ENCODE data around the gene KLHL21. TPM values are rescaled to one million over a fixed set of nuclear protein-coding genes. Genes with fewer than 3 reads are reported as not detected.
"Not testable (repeated sequence)": the region's sequence is repeated elsewhere in the genome, so short reads cannot be mapped to it uniquely, and the experiment has no call there.

The KLHL21 gene
- total RNA-seq, 2 experiments from 2014 or later = 12.4 to 15.7 TPM

DNA sequence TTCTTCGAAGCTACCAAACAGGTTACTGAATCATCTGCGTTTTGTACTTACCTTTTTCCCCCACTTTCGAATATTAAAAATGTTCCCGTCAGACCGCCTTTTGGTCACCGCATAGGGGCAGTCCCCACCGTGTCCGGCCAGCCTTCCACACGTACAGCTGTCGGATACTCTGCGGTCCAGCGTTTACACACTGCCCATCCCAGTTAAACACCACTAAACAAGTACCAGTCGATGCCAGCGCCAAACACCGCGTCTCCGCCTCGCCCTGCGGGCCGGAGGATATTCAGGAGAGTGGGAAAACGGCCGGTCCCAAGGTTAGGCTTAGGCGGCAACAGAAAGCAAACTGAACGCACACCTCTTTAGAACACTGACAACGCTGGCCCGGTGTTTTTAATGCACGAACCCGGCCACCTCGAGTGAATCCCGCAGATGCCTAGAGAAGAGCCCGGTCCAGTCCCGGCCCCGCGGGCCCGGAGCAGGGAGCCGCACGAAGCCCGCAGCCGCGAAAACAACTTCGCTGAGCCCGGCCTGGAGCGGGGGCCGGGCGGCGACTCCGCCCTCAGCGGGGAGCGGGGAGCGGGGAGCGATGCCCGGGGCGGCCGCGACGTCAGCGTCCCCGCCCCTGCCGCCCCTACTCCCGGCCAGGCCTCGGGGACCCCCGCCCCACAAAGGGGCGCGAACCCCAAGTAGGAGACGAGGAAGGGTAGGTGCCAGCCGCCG, 10.1 kb upstream of the KLHL21 start:
- Mint-ChIP-seq H3K27me3 (no peaks in the 10 kb centered on the region), H3K9me3 (ENCODE audit: low read depth) (no peaks in the 10 kb centered on the region), H3K36me3 (ENCODE audit: low read depth) (peaks cover 5% of the 10 kb centered on the region), H3K27ac (peak overlapping the region; percentile 87), H3K4me1 (peaks cover 20% of the 10 kb centered on the region), H3K4me3 (peak overlapping the region; percentile 80)
- intact Hi-C loops (cut with DNase I, micrococcal nuclease) = loop anchor here (1.0 kb wide), 9 partner anchors 10 to 414 kb away; partner anchors contain the start of genes CAMTA1 (in 1 of the 2), DNAJC11 (in 1 of the 2), NOL9 (in 1 of the 2) and RPL22 (in 1 of the 2)
- peak; percentile 40 for ATAC-seq
- DNase-seq = no peak
- ChIA-PET POLR2A (interaction anchor here (0.8 to 1.2 kb wide), 4 partner anchors 9 to 12 kb away, joined by 3 to 6 read pairs (median 4); partner anchors contain the start of gene KLHL21), CTCF (interaction anchor here (1.7 kb wide), 1 partner anchor 9 kb away, joined by 11 read pairs; no protein-coding TSS in a partner anchor)

DNA sequence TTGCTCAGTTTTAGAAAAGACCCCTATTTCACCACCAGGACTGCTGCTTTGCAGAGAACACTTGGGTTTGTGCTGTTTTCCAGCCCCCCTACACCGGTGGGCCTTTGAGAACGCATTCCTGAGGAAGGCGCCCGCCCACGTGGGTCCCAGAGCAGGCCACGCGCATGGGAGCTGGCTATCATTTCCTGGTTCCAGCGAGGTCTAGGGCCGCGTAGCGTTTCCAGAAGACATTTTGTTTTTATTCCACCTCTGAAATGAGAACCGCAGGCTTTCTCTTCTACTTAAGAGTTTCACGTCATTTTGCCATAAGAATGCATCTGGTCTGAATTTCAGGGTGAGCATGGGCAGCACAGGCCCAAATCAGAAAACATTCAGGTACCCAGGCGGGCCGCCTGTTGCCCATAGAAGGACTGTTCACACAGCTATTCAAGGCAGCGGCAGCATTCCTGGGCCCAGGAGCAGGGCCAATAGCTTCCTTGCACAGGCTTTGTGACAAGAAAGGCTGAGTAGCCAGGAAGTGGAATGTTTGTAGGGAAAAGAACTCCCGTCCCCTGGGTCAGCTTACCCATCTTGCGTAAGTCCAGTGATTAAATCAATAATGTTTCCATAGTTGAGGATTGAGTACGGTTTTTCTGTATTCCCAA, 1.4 kb upstream of the KLHL21 start:
- H3K36me3 Mint-ChIP-seq (ENCODE audit: low read depth) = peaks cover 14% of the 10 kb centered on the region
- peak overlapping the region; percentile 95 for H3K27ac Mint-ChIP-seq
- peak overlapping the region; percentile 70 for H3K4me3 Mint-ChIP-seq
- intact Hi-C loops (cut with DNase I, micrococcal nuclease) = loop anchor here (1.0 to 10.0 kb wide), 12 partner anchors 9 to 1361 kb away; partner anchors contain the start of genes ACOT7 (in 1 of the 2), CAMTA1 (in 1 of the 2), ICMT (in 1 of the 2) and NOL9 (in 1 of the 2)
- H3K27me3 Mint-ChIP-seq = no peaks in the 10 kb centered on the region
- CTCF ChIA-PET = interaction anchor here (0.7 to 1.4 kb wide), 4 partner anchors 8 to 115 kb away, joined by 3 to 11 read pairs (median 4); no protein-coding TSS in a partner anchor
- ATAC-seq (no peak), DNase-seq (peak; percentile 48)
- POLR2A ChIA-PET = interaction anchor here (0.6 to 1.2 kb wide), 4 partner anchors 8 to 21 kb away, joined by 3 to 6 read pairs (median 4); partner anchors contain the start of gene THAP3
- H3K4me1 Mint-ChIP-seq = peaks cover 21% of the 10 kb centered on the region
- H3K9me3 Mint-ChIP-seq (ENCODE audit: low read depth) = no peaks in the 10 kb centered on the region

DNA sequence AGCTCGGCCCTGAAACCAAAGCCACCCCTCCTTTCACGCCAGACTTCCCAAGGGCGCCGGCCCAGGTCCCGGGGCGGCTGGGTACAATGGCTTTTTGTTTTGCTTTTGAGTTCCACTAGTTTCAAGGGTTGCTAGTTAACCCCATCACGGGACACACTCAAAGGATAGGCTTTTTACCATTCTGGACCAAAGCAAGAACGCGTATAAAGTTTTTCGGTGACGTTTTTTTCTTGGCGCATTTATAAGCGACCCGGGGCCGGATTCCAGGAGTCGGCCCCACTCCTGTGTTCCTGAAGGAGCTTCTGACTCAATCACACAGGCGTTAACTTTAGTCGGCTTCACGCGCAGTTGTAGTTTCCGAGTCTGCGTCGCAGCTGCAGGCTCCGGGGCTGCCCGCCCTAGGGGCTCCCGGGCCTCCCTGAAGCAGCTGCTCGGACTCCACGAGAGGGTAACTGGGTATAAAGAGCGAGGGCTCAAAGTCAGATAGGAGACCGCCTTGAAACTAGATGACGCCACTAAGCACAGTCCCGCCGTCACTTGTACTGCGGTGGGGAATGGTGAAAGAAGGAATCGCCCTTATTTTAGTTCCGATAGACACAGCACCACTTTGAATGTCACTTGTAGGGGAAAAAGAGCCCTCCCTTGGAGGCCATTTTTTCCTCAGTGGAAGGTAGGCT, 707 bp upstream of the KLHL21 start:
- Mint-ChIP-seq H3K4me3 (peak overlapping the region; percentile 70), H3K27ac (peak overlapping the region; percentile 95), H3K36me3 (ENCODE audit: low read depth) (peaks cover 14% of the 10 kb centered on the region), H3K4me1 (peaks cover 27% of the 10 kb centered on the region), H3K27me3 (no peaks in the 10 kb centered on the region), H3K9me3 (ENCODE audit: low read depth) (no peaks in the 10 kb centered on the region)
- intact Hi-C loops (cut with DNase I, micrococcal nuclease) = loop anchor here (1.0 to 10.0 kb wide), 12 partner anchors 10 to 1361 kb away; partner anchors contain the start of genes ACOT7 (in 1 of the 2), CAMTA1 (in 1 of the 2), ICMT (in 1 of the 2) and NOL9 (in 1 of the 2)
- peak; percentile 73 for DNase-seq
- peak; percentile 21 for ATAC-seq
- POLR2A ChIA-PET = interaction anchor here (0.6 to 1.2 kb wide), 4 partner anchors 9 to 21 kb away, joined by 3 to 6 read pairs (median 4); partner anchors contain the start of gene THAP3
- CTCF ChIA-PET = interaction anchor here (1.2 to 1.4 kb wide), 2 partner anchors 9 to 13 kb away, joined by 3 to 11 read pairs; no protein-coding TSS in a partner anchor

DNA sequence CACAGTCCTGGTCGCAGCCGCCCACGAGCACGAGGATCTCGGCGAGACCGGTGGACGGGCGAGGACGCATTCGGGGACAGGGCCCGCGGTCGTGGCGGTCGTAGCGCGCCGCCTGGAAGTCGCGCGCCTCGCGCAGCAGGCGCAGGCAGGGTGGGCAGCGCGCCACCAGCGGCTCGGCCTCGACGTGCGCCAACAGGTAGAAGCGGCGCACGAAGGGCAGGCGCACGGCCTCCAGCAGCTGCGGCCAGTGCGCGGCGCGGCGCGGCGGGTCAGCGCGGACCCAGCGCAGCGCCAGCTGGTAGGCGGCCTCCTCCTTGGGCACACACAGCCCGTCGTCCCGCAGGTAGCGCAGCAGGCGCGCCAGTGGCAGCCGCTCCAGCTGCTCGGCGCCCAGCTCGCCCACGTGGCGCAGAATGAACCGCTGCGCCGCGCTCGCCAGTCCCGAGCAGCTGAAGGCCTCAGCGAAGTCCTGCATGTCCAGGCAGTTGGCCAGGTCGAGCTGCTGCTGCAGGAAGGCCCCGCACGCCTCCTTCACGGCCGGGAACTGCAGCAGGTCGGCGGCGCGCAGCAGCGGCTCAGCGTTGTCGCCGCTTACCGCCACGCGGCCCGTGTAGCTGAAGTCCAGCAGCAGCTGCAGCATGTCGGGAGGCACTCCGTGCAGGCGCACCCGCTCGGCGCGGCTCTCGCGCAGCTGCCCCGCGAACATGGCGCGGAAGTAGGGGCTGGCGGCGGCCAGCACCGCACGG, 573 bp downstream of the KLHL21 start:
- H3K4me1 Mint-ChIP-seq = peaks cover 35% of the 10 kb centered on the region
- no peaks in the 10 kb centered on the region for H3K27me3 Mint-ChIP-seq
- ATAC-seq = peak; percentile 25
- peak; percentile 60 for DNase-seq
- intact Hi-C loops (cut with DNase I, micrococcal nuclease) = loop anchor here (1.0 to 10.0 kb wide), 16 partner anchors 11 to 1363 kb away; partner anchors contain the start of genes CAMTA1 (in 2 of the 2), NOL9 (in 2 of the 2), DNAJC11 (in 1 of the 2) and ICMT (in 1 of the 2)
- POLR2A ChIA-PET = interaction anchor here (0.6 to 1.6 kb wide), 5 partner anchors 10 to 208 kb away, joined by 3 to 6 read pairs (median 4); partner anchors contain the start of genes ACOT7 and PHF13
- CTCF ChIA-PET = interaction anchor here (0.6 to 3.6 kb wide), 5 partner anchors 12 to 48 kb away, joined by 3 to 14 read pairs (median 3); partner anchors contain the start of genes NOL9, PHF13 and ZBTB48
- H3K36me3 Mint-ChIP-seq (ENCODE audit: low read depth) = peaks cover 23% of the 10 kb centered on the region
- no peaks in the 10 kb centered on the region for H3K9me3 Mint-ChIP-seq (ENCODE audit: low read depth)
- H3K27ac Mint-ChIP-seq = peak overlapping the region; percentile 94
- peak overlapping the region; percentile 97 for H3K4me3 Mint-ChIP-seq

DNA sequence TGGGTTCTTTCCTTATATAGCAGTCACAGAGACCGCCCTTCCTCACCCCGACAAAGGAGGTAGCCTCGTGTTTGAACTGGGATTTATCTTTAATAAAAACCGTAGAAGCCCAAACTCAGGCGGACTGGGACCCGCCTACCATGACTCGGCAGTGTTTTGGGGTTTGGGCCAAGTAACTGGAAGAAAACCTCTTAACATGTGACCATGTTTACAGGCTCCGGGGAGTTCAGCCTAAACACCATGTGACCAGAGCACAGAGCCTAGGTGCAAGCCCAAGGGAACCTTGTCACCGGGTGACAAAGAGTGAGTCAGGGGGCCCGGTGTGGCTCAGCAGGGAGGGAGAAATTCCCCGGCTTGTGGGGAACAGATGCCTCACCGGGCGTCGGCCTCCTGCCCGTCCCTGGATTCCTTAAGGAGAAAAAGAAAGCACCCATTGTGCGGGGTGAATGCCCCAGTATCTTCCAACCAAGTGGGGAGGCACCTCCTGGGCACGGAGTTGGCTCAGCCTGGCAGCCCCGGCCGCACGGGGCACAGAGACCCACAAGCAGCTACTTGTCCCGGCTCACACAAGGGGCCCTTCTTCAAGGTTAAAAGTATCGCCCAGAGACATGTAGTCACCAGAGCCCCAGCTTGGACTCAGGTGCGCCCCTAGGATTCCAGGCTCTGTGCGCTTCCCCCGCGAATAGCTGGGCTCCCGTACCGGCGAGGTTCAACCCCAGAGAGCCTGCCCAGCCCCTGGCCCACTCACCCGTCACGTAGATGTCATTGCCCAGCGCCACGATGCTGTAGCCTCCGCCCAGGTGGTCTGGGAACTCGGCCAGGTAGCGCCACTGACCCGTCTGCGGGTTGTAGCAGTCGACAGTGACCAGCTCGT, 1.4 kb downstream of the KLHL21 start:
- Mint-ChIP-seq H3K4me1 (peaks cover 40% of the 10 kb centered on the region), H3K4me3 (peak overlapping the region; percentile 97), H3K36me3 (ENCODE audit: low read depth) (peaks cover 26% of the 10 kb centered on the region), H3K27ac (peak overlapping the region; percentile 94), H3K9me3 (ENCODE audit: low read depth) (no peaks in the 10 kb centered on the region), H3K27me3 (no peaks in the 10 kb centered on the region)
- DNase-seq = peak; percentile 94
- POLR2A ChIA-PET = interaction anchor here (0.6 to 1.6 kb wide), 7 partner anchors 10 to 26 kb away, joined by 3 to 6 read pairs (median 4); partner anchors contain the start of genes PHF13 and ZBTB48
- peak; percentile 80 for ATAC-seq
- intact Hi-C loops (cut with DNase I, micrococcal nuclease) = loop anchor here (1.0 to 10.0 kb wide), 10 partner anchors 12 to 1364 kb away; partner anchors contain the start of genes NOL9 (in 2 of the 2), ICMT (in 1 of the 2), NPHP4 (in 1 of the 2) and PARK7 (in 1 of the 2)
- CTCF ChIA-PET = interaction anchor here (0.5 to 3.6 kb wide), 7 partner anchors 12 to 84 kb away, joined by 3 to 14 read pairs (median 3); partner anchors contain the start of genes NOL9, PHF13 and ZBTB48

DNA sequence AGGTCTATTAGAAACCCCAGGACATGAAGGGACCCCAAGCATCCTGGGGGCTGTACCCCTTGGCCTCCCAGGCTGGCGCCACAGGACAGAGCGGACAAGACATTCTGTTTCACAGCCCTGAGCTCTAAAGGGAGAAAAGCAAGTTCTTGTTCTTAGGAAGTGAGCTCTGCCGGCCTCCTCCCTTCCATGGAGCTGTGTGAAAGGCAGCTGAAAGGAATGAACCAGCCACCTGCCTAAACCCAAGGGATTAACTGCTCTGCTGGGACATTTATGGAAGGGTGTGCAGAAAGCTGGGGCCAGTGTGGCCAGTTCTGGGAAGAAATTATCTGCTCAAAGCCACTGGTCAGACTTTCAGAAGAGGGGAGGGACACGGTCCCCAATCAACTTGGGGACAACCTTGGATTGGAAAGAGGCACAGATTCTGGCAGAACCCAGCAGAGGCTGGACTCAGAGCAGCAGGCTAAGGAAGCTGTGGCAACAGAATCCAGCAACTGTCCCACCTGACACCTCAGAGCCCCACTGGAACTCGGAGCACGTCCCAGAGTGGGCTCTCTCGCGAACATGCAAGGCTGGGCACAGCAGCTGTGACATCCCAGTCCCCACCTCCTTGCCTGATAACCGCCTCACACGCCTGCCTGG, 2.1 kb downstream of the KLHL21 start:
- DNase-seq (no peak), ATAC-seq (peak; percentile 0)
- peaks cover 45% of the 10 kb centered on the region for H3K4me1 Mint-ChIP-seq
- peak overlapping the region; percentile 94 for H3K27ac Mint-ChIP-seq
- CTCF ChIA-PET = interaction anchor here (0.6 to 3.6 kb wide), 7 partner anchors 16 to 160 kb away, joined by 3 to 14 read pairs (median 7); partner anchors contain the start of gene THAP3
- peak overlapping the region; percentile 97 for H3K4me3 Mint-ChIP-seq
- intact Hi-C loops (cut with DNase I, micrococcal nuclease) = loop anchor here (1.0 to 10.0 kb wide), 10 partner anchors 13 to 1364 kb away; partner anchors contain the start of genes NOL9 (in 2 of the 2), ICMT (in 1 of the 2), NPHP4 (in 1 of the 2) and PARK7 (in 1 of the 2)
- no peaks in the 10 kb centered on the region for H3K9me3 Mint-ChIP-seq (ENCODE audit: low read depth)
- POLR2A ChIA-PET = interaction anchor here (1.0 to 1.6 kb wide), 3 partner anchors 9 to 21 kb away, joined by 3 to 6 read pairs (median 4); partner anchors contain the start of gene ZBTB48
- H3K27me3 Mint-ChIP-seq = no peaks in the 10 kb centered on the region
- peaks cover 33% of the 10 kb centered on the region for H3K36me3 Mint-ChIP-seq (ENCODE audit: low read depth)

DNA sequence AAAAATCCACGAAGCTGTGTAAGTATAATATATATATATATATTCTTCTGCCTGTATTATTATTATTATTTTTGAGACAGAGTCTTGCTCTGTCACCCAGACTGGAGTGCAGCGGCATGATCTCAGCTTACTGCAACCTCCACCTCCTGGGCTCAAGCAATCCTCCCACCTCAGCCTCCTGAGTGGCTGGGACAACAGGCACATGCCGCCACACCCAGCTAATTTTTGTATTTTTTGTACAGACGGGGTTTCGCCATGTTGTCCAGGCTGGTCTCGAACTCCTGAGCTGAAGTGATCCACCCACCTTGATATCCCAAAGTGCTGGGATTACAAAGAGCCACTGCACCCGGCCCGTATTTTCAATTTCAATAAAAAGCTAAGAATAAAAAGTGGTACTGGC, 2.7 kb downstream of the KLHL21 start:
- intact Hi-C loops (cut with DNase I, micrococcal nuclease) = loop anchor here (2.0 to 10.0 kb wide), 5 partner anchors 45 to 1365 kb away; partner anchors contain the start of genes ICMT (in 1 of the 2), NOL9 (in 1 of the 2), PARK7 (in 1 of the 2) and TAS1R1 (in 1 of the 2)
- peak overlapping the region; percentile 94 for H3K27ac Mint-ChIP-seq
- POLR2A ChIA-PET = interaction anchor here (0.7 to 1.6 kb wide), 4 partner anchors 9 to 21 kb away, joined by 3 to 6 read pairs (median 4); partner anchors contain the start of gene ZBTB48
- H3K9me3 Mint-ChIP-seq (ENCODE audit: low read depth); H3K27me3 Mint-ChIP-seq; ATAC-seq; DNase-seq: not testable (repeated sequence)
- peaks cover 37% of the 10 kb centered on the region for H3K36me3 Mint-ChIP-seq (ENCODE audit: low read depth)
- peaks cover 45% of the 10 kb centered on the region for H3K4me1 Mint-ChIP-seq
- peak overlapping the region; percentile 97 for H3K4me3 Mint-ChIP-seq
- CTCF ChIA-PET = interaction anchor here (0.6 to 3.6 kb wide), 7 partner anchors 15 to 159 kb away, joined by 3 to 14 read pairs (median 7); partner anchors contain the start of gene THAP3

DNA sequence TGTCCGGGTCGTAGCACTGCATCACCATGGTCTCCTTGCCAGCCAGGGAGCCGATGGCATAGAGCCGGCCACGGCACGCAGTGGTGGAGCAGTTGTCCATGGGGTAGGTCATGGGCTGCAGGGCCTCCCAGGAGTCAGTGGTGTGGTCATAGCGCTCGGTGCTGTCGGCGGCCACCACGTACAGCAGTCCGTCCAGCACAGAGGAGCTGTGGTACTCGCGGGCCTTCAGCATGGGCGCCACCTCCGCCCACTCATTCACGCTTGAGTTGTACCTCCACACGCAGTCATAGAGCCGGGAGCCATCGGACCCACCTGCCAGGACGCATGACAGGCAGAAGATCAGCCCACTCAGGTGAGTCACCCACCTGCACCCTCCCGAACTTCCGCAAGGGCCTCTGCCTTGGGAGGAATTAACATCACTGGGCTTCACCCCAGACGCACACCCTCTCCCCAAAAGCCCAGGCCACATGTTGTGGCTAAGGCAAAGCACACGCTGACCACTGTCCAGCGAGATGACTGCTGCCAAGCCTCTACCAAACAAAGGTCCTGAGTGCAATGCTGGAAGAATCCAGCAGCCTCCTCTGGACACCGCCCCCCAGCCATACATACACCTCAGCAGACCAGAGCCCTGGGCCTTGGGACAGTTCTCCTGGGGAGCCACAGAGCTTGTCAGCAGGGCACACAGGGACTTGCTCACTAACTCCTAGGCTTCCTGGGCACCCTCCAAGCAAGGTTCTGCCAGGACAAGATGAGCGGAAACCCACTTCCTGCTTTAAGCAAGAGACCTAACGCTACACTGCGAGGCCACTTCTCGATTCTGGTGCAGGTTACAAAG, 3.3 kb downstream of the KLHL21 start:
- intact Hi-C loops (cut with DNase I, micrococcal nuclease) = no loop called here
- peak; percentile 78 for DNase-seq

More for the DNA sequence above, 3.3 kb downstream of the KLHL21 start:
- ChIA-PET CTCF (interaction anchor here (1.2 to 3.6 kb wide), 6 partner anchors 15 to 159 kb away, joined by 4 to 14 read pairs (median 8); partner anchors contain the start of gene THAP3), POLR2A (interaction anchor here (0.7 to 1.6 kb wide), 2 partner anchors 10 to 20 kb away, joined by 3 to 6 read pairs; partner anchors contain the start of gene ZBTB48)
- peaks cover 40% of the 10 kb centered on the region for H3K36me3 Mint-ChIP-seq (ENCODE audit: low read depth)
- no peak for ATAC-seq
- H3K9me3 Mint-ChIP-seq (ENCODE audit: low read depth) = no peaks in the 10 kb centered on the region
- peaks cover 44% of the 10 kb centered on the region for H3K4me1 Mint-ChIP-seq
- H3K4me3 Mint-ChIP-seq = peak overlapping the region; percentile 97
- peak overlapping the region; percentile 92 for H3K27ac Mint-ChIP-seq
- no peaks in the 10 kb centered on the region for H3K27me3 Mint-ChIP-seq

Measured in activated CD4-positive, alpha-beta T cell treated with anti-CD3 and anti-CD28 coated beads for 36 hours (primary cell).